Left ventricle myocardium inferior (tissue), 1 donor: Measurements from ENCODE around the gene OR3A2. TPM values are rescaled to one million over a fixed set of nuclear protein-coding genes. Genes with fewer than 3 reads are reported as not detected.

ENCODE experiments used
- total RNA-seq: library from RNA; stranded (reverse); fragmentation: NEBNext Ultra II Directional; extraction: Animal tissue kit (Norgen Biotek cat#: 25700); gene quantifications from one replicate; pipeline ENCODE4 v1.2.1, GENCODE V29; 2021
- donor health status: DM: no; HTN: yes; CAD: no; lungs with severe emphysema.

Gene OR3A2
- total RNA-seq, 1 donor from 2014 or later, result 0.11 TPM

Other genes starting within 250 kb of the OR3A2 start
- not detected for gene OR1A2, start 188.8 kb downstream of the OR3A2 start, total RNA-seq
- not detected for gene OR1A1, start 178.6 kb downstream of the OR3A2 start, total RNA-seq
- gene OR3A1, start 87.9 kb downstream of the OR3A2 start, total RNA-seq, result not detected
- not detected for gene OR1E1, start 12.1 kb upstream of the OR3A2 start, total RNA-seq
- not detected for gene OR3A3, start 25.1 kb upstream of the OR3A2 start, total RNA-seq
- not detected for gene OR1E2, start 47.5 kb upstream of the OR3A2 start, total RNA-seq
- gene SPATA22, start 85.5 kb upstream of the OR3A2 start, total RNA-seq, result 0.44 TPM
- 2.8 TPM for gene ASPA, start 89.7 kb upstream of the OR3A2 start, total RNA-seq
- gene TRPV3, start 171.5 kb upstream of the OR3A2 start, total RNA-seq, result 1.0 TPM
- 4.3 TPM for gene TRPV1, start 223.1 kb upstream of the OR3A2 start, total RNA-seq
- gene SHPK, start 249.9 kb upstream of the OR3A2 start, total RNA-seq, result 4.0 TPM